ENCODE results near the gene LRCH1. TPM values are rescaled to one million over a fixed set of nuclear protein-coding genes. Genes with fewer than 3 reads are reported as not detected.

Gene LRCH1
- total RNA-seq, 1 experiment from 2014 or later: 10.9 TPM

- Histone ChIP-seq H3K27ac (no peak overlapping the region), H3K9me3 (replicated peaks) (no peaks in the 10 kb centered on the region), H3K27me3 (no peaks in the 10 kb centered on the region), H3K4me1 (peaks cover 13% of the 10 kb centered on the region), H3K4me3 (no peak overlapping the region), H3K36me3 (0 out of 2 replicates have a peak, but pooled peaks cover 2% of the 10 kb centered on the region)
- no peak for DNase-seq
These were observed 13.1 kb downstream of the LRCH1 start for GRCh38 chr13:46565808-46566750.

- DNase-seq: no peak
- Histone ChIP-seq H3K36me3 (no peaks in the 10 kb centered on the region), H3K4me1 (peaks cover 25% of the 10 kb centered on the region), H3K27ac (no peak overlapping the region), H3K4me3 (no peak overlapping the region), H3K9me3 (replicated peaks) (no peaks in the 10 kb centered on the region), H3K27me3 (no peaks in the 10 kb centered on the region)
These were observed 14.7 kb downstream of the LRCH1 start for GRCh38 chr13:46567671-46568070.

- Histone ChIP-seq H3K9me3 (replicated peaks) (no peaks in the 10 kb centered on the region), H3K4me3 (no peak overlapping the region), H3K27ac (no peak overlapping the region), H3K36me3 (no peaks in the 10 kb centered on the region), H3K27me3 (no peaks in the 10 kb centered on the region), H3K4me1 (peaks cover 32% of the 10 kb centered on the region)
- DNase-seq: no peak
These were observed 16.5 kb downstream of the LRCH1 start for GRCh38 chr13:46569456-46569855.

GRCh38 chr13:46570273-46570672 lies 17.3 kb downstream of the LRCH1 start:
- no peak for DNase-seq
- H3K4me3 ChIP-seq: no peak overlapping the region
- peak overlapping the region; percentile 94; the same call in 1 of the 2 replicates for H3K27ac ChIP-seq
- no peaks in the 10 kb centered on the region for H3K36me3 ChIP-seq
- H3K27me3 ChIP-seq: no peaks in the 10 kb centered on the region
- peaks cover 37% of the 10 kb centered on the region for H3K4me1 ChIP-seq
- H3K9me3 ChIP-seq (replicated peaks): no peaks in the 10 kb centered on the region

GRCh38 chr13:46571189-46571908 lies 18.4 kb downstream of the LRCH1 start:
- H3K27me3 ChIP-seq: no peaks in the 10 kb centered on the region
- peaks cover 43% of the 10 kb centered on the region for H3K4me1 ChIP-seq
- DNase-seq: peak; percentile 76 to 86
- peak overlapping the region; percentile 94 for H3K27ac ChIP-seq
- H3K9me3 ChIP-seq (replicated peaks): no peaks in the 10 kb centered on the region
- H3K36me3 ChIP-seq: no peaks in the 10 kb centered on the region
- H3K4me3 ChIP-seq: peak overlapping the region; percentile 18

GRCh38 chr13:46571909-46572595 lies 19.1 kb downstream of the LRCH1 start:
- H3K4me1 ChIP-seq: peaks cover 49% of the 10 kb centered on the region
- H3K9me3 ChIP-seq (replicated peaks): no peaks in the 10 kb centered on the region
- H3K27ac ChIP-seq: peak overlapping the region; percentile 94
- peak; percentile 62 to 72 for DNase-seq
- peak overlapping the region; percentile 18 for H3K4me3 ChIP-seq
- H3K27me3 ChIP-seq: no peaks in the 10 kb centered on the region
- no peaks in the 10 kb centered on the region for H3K36me3 ChIP-seq

- H3K36me3 ChIP-seq: no peaks in the 10 kb centered on the region
- no peaks in the 10 kb centered on the region for H3K9me3 ChIP-seq (replicated peaks)
- no peaks in the 10 kb centered on the region for H3K27me3 ChIP-seq
- H3K4me3 ChIP-seq: no peak overlapping the region
- DNase-seq: no peak
- peaks cover 55% of the 10 kb centered on the region for H3K4me1 ChIP-seq
- peak overlapping the region; percentile 94; the same call in 1 of the 2 replicates for H3K27ac ChIP-seq
These were observed 19.9 kb downstream of the LRCH1 start for GRCh38 chr13:46572752-46573431.

GRCh38 chr13:46575301-46575771 lies 22.4 kb downstream of the LRCH1 start:
- no peaks in the 10 kb centered on the region for H3K36me3 ChIP-seq
- peak overlapping the region; percentile 82 for H3K27ac ChIP-seq
- H3K9me3 ChIP-seq (replicated peaks): no peaks in the 10 kb centered on the region
- H3K4me1 ChIP-seq: peaks cover 65% of the 10 kb centered on the region
- no peaks in the 10 kb centered on the region for H3K27me3 ChIP-seq
- H3K4me3 ChIP-seq: no peak overlapping the region
- peak; percentile 62 to 71 for DNase-seq

GRCh38 chr13:46575818-46576221 lies 22.9 kb downstream of the LRCH1 start:
- no peaks in the 10 kb centered on the region for H3K36me3 ChIP-seq
- H3K27me3 ChIP-seq: no peaks in the 10 kb centered on the region
- H3K27ac ChIP-seq: peak overlapping the region; percentile 82
- H3K4me1 ChIP-seq: peaks cover 64% of the 10 kb centered on the region
- DNase-seq: peak; percentile 69 to 76
- no peak overlapping the region for H3K4me3 ChIP-seq
- no peaks in the 10 kb centered on the region for H3K9me3 ChIP-seq (replicated peaks)

GRCh38 chr13:46576762-46577161 lies 23.8 kb downstream of the LRCH1 start:
- H3K4me3 ChIP-seq: no peak overlapping the region
- H3K36me3 ChIP-seq: no peaks in the 10 kb centered on the region
- no peaks in the 10 kb centered on the region for H3K9me3 ChIP-seq (replicated peaks)
- H3K4me1 ChIP-seq: peaks cover 59% of the 10 kb centered on the region
- peak overlapping the region; percentile 82 for H3K27ac ChIP-seq
- H3K27me3 ChIP-seq: no peaks in the 10 kb centered on the region
- DNase-seq: no peak

- Histone ChIP-seq H3K36me3 (no peaks in the 10 kb centered on the region), H3K4me1 (peaks cover 47% of the 10 kb centered on the region), H3K9me3 (replicated peaks) (no peaks in the 10 kb centered on the region), H3K27me3 (no peaks in the 10 kb centered on the region), H3K4me3 (no peak overlapping the region; the same call in 1 of the 2 replicates), H3K27ac (peak overlapping the region; percentile 28)
- peak; percentile 18 to 44 for DNase-seq
These were observed 25.0 kb downstream of the LRCH1 start for GRCh38 chr13:46577696-46578589.

GRCh38 chr13:46578590-46578975 lies 25.6 kb downstream of the LRCH1 start:
- Histone ChIP-seq H3K4me3 (no peak overlapping the region; the same call in 1 of the 2 replicates), H3K36me3 (no peaks in the 10 kb centered on the region), H3K27me3 (no peaks in the 10 kb centered on the region), H3K27ac (peak overlapping the region; percentile 28), H3K4me1 (peaks cover 44% of the 10 kb centered on the region), H3K9me3 (replicated peaks) (no peaks in the 10 kb centered on the region)
- DNase-seq: no peak

GRCh38 chr13:46580362-46580839 lies 27.4 kb downstream of the LRCH1 start:
- H3K27ac ChIP-seq: no peak overlapping the region
- no peak overlapping the region for H3K4me3 ChIP-seq
- DNase-seq: no peak
- H3K4me1 ChIP-seq: peaks cover 38% of the 10 kb centered on the region
- H3K27me3 ChIP-seq: no peaks in the 10 kb centered on the region
- H3K36me3 ChIP-seq: no peaks in the 10 kb centered on the region
- no peaks in the 10 kb centered on the region for H3K9me3 ChIP-seq (replicated peaks)
